ENCODE results near the gene INPP5A.

Gene INPP5A

DNA sequence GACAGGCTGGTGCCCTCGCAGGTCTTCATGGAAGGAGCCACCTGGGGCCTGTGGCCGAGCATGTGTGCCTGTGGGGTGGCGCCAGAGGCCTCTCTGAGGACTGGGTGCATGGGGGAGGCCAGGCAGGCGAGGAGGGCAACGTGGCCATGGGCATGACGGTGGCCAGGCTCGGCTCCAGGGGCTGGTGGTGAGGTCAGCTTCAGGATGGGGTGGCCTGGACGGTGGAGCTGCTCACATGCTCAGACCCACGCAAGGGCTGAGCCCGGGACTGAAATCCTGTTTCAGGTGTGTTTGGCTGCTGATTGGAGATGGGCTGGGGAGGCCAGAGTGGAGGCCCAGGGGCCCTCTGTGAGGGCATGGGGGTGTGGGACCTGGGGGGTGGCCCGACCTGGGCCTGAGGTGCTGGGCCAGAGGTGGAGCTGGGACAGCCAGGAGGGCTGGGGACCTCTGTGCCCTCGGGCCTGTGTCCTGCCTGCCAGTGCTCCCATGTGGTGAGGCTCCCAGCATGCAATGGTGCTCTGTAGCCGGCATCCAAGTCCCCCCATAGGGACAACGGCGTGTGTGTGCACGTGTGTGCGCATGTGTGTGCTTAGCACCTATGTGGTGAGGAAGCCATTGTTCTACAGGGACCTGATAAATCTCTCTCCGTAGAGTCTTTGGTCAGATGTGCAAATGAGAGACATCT, 71.1 kb downstream of the INPP5A start:
- no peak for TF ChIP-seq CTCF (IDR thresholded peaks at IDR 0.05; ENCODE audit: low read depth, low read length, missing control alignments)
- H3K4me3 ChIP-seq (ENCODE audit: low read depth, low read length), result no peak overlapping the region
- no peak for DNase-seq (ENCODE audit: low read depth)

- no peak for TF ChIP-seq CTCF (IDR thresholded peaks at IDR 0.05; ENCODE audit: low read depth, low read length, missing control alignments)
- H3K4me3 ChIP-seq (ENCODE audit: low read depth, low read length), result no peak overlapping the region
- no peak for DNase-seq (ENCODE audit: low read depth)
Observed at GRCh38 chr10:132609211-132609610, 71.6 kb downstream of the INPP5A start.

- no peak for TF ChIP-seq CTCF (IDR thresholded peaks at IDR 0.05; ENCODE audit: low read depth, low read length, missing control alignments)
- H3K4me3 ChIP-seq (ENCODE audit: low read depth, low read length), result no peak overlapping the region
- no peak for DNase-seq (ENCODE audit: low read depth)
Observed at GRCh38 chr10:132610071-132610701, 72.6 kb downstream of the INPP5A start.

- DNase-seq (ENCODE audit: low read depth), result no peak
- H3K4me3 ChIP-seq (ENCODE audit: low read depth, low read length), result no peak overlapping the region
- no peak for TF ChIP-seq CTCF (IDR thresholded peaks at IDR 0.05; ENCODE audit: low read depth, low read length, missing control alignments)
Observed at GRCh38 chr10:132611026-132611910, 73.7 kb downstream of the INPP5A start.

DNA sequence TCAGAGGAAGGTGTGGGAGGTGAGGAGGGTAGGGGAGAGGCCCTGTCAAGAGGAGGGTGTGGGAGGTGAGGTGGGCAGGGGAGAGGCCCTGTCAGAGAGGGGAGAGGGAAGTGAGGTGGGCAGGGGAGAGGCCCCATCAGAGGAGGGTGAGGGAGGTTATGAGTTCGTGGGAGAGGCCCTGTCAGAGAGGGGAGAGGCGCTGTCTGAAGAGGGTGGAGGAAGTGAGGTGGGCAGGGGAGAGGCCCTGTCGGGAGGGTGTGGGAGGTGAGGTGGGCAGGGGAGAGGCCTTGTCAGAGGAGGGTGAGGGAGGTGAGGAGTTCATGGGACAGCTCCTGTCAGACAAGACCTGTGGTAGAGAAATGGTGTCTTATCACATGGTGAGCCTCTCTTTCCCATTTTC, 74.4 kb downstream of the INPP5A start:
- no peak overlapping the region for H3K4me3 ChIP-seq (ENCODE audit: low read depth, low read length)
- no peak for DNase-seq (ENCODE audit: low read depth)
- no peak for TF ChIP-seq CTCF (IDR thresholded peaks at IDR 0.05; ENCODE audit: low read depth, low read length, missing control alignments)

DNA sequence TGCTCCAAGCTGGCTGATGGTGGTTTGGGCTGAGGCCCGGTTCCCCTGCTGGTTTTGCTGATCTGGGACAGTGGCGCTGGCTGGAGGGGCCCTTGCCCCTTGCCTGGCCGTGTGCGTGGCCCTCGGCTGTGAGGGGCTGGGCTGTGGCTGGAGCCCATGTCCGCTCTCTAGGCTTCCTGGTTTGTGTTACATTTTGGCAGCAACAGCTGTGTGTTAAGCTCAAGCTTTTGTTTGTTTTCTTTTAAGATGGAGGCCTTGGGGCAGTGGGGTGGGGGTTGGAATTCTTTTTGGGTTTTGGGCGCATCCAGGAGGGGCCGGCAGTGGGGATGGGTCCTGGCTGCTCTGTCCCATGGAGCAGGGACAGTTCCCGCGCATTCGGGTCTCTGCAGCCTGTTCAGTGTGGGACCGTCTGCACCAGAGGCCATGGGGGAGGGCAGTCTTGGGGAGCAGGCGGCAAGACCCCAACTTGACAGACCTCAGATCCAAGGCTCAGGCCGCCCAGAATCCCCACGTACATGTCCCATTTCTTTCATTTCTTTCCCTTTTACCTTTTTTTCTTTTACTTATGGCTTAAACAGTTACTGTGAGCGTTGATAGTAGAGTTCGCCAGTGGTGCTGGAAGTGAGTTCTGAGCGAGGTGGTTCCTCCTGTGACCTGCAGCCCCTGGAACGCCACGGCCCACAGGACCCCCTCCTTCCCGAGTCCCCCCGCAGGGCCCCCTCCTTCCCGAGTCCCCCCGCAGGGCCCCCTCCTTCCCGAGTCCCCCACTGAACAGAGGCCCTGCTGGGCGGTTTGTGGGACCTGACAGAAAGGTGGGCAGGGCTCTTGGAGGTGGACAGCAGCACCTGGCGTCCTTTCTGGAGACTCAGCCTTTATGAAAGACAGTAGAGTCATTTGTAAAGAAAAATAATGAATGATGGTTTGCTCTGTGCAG, 75.3 kb downstream of the INPP5A start:
- no peak for DNase-seq (ENCODE audit: low read depth)
- no peak overlapping the region for H3K4me3 ChIP-seq (ENCODE audit: low read depth, low read length)
- TF ChIP-seq CTCF (IDR thresholded peaks at IDR 0.05; ENCODE audit: low read depth, low read length, missing control alignments), result no peak

Measured in GM12864 (cell line).